SKM-1 treated with dmso at 0.1 percent for 144 hours (cell line): ENCODE measurements around the gene DYTN.
"Not testable (repeated sequence)": the region's sequence is repeated elsewhere in the genome, so short reads cannot be mapped to it uniquely, and the experiment has no call there.

Experiments used
- DNase-seq: peaks from one replicate; lab custom pipeline; 2025; ENCODE audit not compliant: unreplicated experiment; lab: John Stamatoyannopoulos, UW

DYTN gene

GRCh38 chr2:206718296-206718695 is at the start of gene DYTN:
DYTN (minus strand) TSS chr2:206718396; CDS start chr2:206718279, 117 bp downstream.
- DNase-seq = no peak

GRCh38 chr2:206766057-206766930 is 48.1 kb upstream of the DYTN start:
- no peak for DNase-seq

GRCh38 chr2:206765242-206766056 is 47.3 kb upstream of the DYTN start, which contains the start of the genes FASTKD2 and MDH1B:
FASTKD2 (plus strand) TSS chr2:206765606; CDS start chr2:206766694, 1,088 bp downstream.
MDH1B (minus strand) TSS chr2:206765328; CDS start chr2:206765271, 57 bp downstream.
- peak; percentile 85 for DNase-seq

GRCh38 chr2:206764673-206765241 is 46.6 kb upstream of the DYTN start:
- no peak for DNase-seq

GRCh38 chr2:206756816-206757215 is 38.6 kb upstream of the DYTN start:
- DNase-seq = no peak

- no peak for DNase-seq
These were observed 22.6 kb upstream of the DYTN start for GRCh38 chr2:206740800-206741199.

GRCh38 chr2:206739271-206739670 is 21.1 kb upstream of the DYTN start:
- no peak for DNase-seq

- DNase-seq = no peak
These were observed 18.7 kb upstream of the DYTN start for GRCh38 chr2:206736935-206737334.

- no peak for DNase-seq
These were observed 15.1 kb upstream of the DYTN start for GRCh38 chr2:206733341-206733740.

- no peak for DNase-seq
These were observed 10.3 kb upstream of the DYTN start for GRCh38 chr2:206728277-206729199.

GRCh38 chr2:206727287-206727686 is 9.1 kb upstream of the DYTN start:
- no peak for DNase-seq

- no peak for DNase-seq
These were observed 5.1 kb upstream of the DYTN start for GRCh38 chr2:206723288-206723687.

GRCh38 chr2:206721256-206721920 is 3.2 kb upstream of the DYTN start:
- DNase-seq = no peak

GRCh38 chr2:206716623-206717022 is 1.6 kb downstream of the DYTN start:
- DNase-seq = no peak

- DNase-seq = not testable (repeated sequence)
These were observed 3.0 kb downstream of the DYTN start for GRCh38 chr2:206715183-206715582.

GRCh38 chr2:206713746-206714145 is 4.5 kb downstream of the DYTN start:
- no peak for DNase-seq

GRCh38 chr2:206708286-206708685 is 9.9 kb downstream of the DYTN start:
- no peak for DNase-seq

GRCh38 chr2:206707164-206707701 is 11.0 kb downstream of the DYTN start:
- DNase-seq = no peak

- no peak for DNase-seq
These were observed 16.1 kb downstream of the DYTN start for GRCh38 chr2:206701952-206702605.
